Liver (tissue), 9 donors: ENCODE results near the gene NTN1. TPM values are rescaled to one million over a fixed set of nuclear protein-coding genes. Genes with fewer than 3 reads are reported as not detected.

ENCODE experiments used
- DNase-seq: peaks from one replicate; pipeline ENCODE4 v3.0.0-alpha.2; 2017; ENCODE audit warnings: low spot score
- H3K27ac ChIP-seq, 2 donors: one replicate each; pipeline ENCODE4 v1.7.0; 2013; ENCODE audit warnings: inconsistent platforms in 2 of 2, low read length in 2 of 2, control low read depth in 1 of 2, low read depth in 1 of 2, mild to moderate bottlenecking in 1 of 2
- H3K27me3 ChIP-seq, 4 donors: one replicate each; pipeline versions ENCODE4 v1.6.1 to v1.7.0; 2013; ENCODE audit warnings: low read length in 3 of 4, inconsistent platforms in 1 of 4, mild to moderate bottlenecking in 1 of 4, moderate library complexity in 1 of 4; ENCODE audit not compliant: control insufficient read depth in 4 of 4, insufficient read depth in 4 of 4
- H3K36me3 ChIP-seq, 4 donors: one replicate each; pipeline versions ENCODE4 v1.6.1 to v1.7.0; 2013; ENCODE audit warnings: low read length in 3 of 4, mild to moderate bottlenecking in 3 of 4, low read depth in 1 of 4, moderate library complexity in 1 of 4; ENCODE audit not compliant: control insufficient read depth in 4 of 4, insufficient read depth in 3 of 4
- H3K4me1 ChIP-seq, 4 donors: one replicate each; pipeline versions ENCODE4 v1.6.1 to v1.7.0; 2013; ENCODE audit warnings: low read length in 3 of 4, mild to moderate bottlenecking in 3 of 4, moderate library complexity in 1 of 4; ENCODE audit not compliant: control insufficient read depth in 4 of 4, insufficient read depth in 4 of 4
- H3K4me3 ChIP-seq, 3 donors: one replicate each; pipeline versions ENCODE4 v1.6.1 to v1.7.0; 2013; ENCODE audit warnings: low read length in 3 of 3, control low read depth in 1 of 3, low read depth in 1 of 3, mild to moderate bottlenecking in 1 of 3
- H3K9ac ChIP-seq, 2 donors: one replicate each; pipeline ENCODE4 v1.7.0; 2013; ENCODE audit warnings: low read length in 2 of 2, mild to moderate bottlenecking in 2 of 2, moderate library complexity in 2 of 2, control low read depth in 1 of 2, low read depth in 1 of 2
- H3K9me3 ChIP-seq, 4 donors: one replicate each; pipeline versions ENCODE4 v1.6.1 to v1.7.0; 2013; ENCODE audit warnings: low read length in 3 of 4; ENCODE audit not compliant: control insufficient read depth in 4 of 4
- EGR1 ChIP-seq, 2 donors: IDR thresholded peaks; 2 replicates each; pipeline ENCODE4 v1.6.1; 2016 to 2018; ENCODE audit warnings: antibody characterized with exemption in 2 of 2, low read depth in 2 of 2
- FOXA1 ChIP-seq: IDR thresholded peaks from 2 replicates; pipeline ENCODE4 v1.6.1; 2016; ENCODE audit warnings: antibody characterized with exemption
- FOXA2 ChIP-seq: IDR thresholded peaks from 2 replicates; pipeline ENCODE4 v1.6.1; 2016; ENCODE audit warnings: antibody characterized with exemption
- GABPA ChIP-seq, 2 donors: IDR thresholded peaks in 1 of 2; conservative IDR thresholded peaks in 1 of 2; 2 replicates each; pipeline ENCODE4 v1.6.1; 2016; ENCODE audit warnings: antibody characterized with exemption in 2 of 2, mild to moderate bottlenecking in 1 of 2, moderate library complexity in 1 of 2
- HNF4A ChIP-seq, 2 donors: conservative IDR thresholded peaks; 2 replicates each; pipeline ENCODE4 v1.6.1; 2016; ENCODE audit warnings: antibody characterized with exemption in 2 of 2, mild to moderate bottlenecking in 2 of 2
- HNF4G ChIP-seq: IDR thresholded peaks from 2 replicates; pipeline ENCODE4 v1.6.1; 2016; ENCODE audit warnings: antibody characterized with exemption
- JUND ChIP-seq, 2 donors: IDR thresholded peaks; 2 replicates each; pipeline ENCODE4 v1.6.1; 2016; ENCODE audit warnings: antibody characterized with exemption in 2 of 2
- MAX ChIP-seq: IDR thresholded peaks from 2 replicates; pipeline ENCODE4 v1.6.1; 2016; ENCODE audit warnings: antibody characterized with exemption
- NR2F2 ChIP-seq: IDR thresholded peaks from 2 replicates; pipeline ENCODE4 v1.6.1; 2016; ENCODE audit warnings: antibody characterized with exemption
- RAD21 ChIP-seq, 2 donors: IDR thresholded peaks; 2 replicates each; pipeline ENCODE4 v1.6.1; 2016; ENCODE audit warnings: antibody characterized with exemption in 2 of 2, mild to moderate bottlenecking in 2 of 2
- REST ChIP-seq: IDR thresholded peaks from 2 replicates; pipeline ENCODE4 v1.6.1; 2016; ENCODE audit warnings: antibody characterized with exemption, mild to moderate bottlenecking
- RXRA ChIP-seq, 2 donors: IDR thresholded peaks; 2 replicates each; pipeline ENCODE4 v1.6.1; 2017 to 2018; ENCODE audit warnings: antibody characterized with exemption in 2 of 2, mild to moderate bottlenecking in 1 of 2
- SP1 ChIP-seq: IDR thresholded peaks from 2 replicates; pipeline ENCODE4 v1.6.1; 2018; ENCODE audit warnings: antibody characterized with exemption, mild to moderate bottlenecking
- TAF1 ChIP-seq: conservative IDR thresholded peaks from 2 replicates; pipeline ENCODE4 v1.6.1; 2016; ENCODE audit warnings: antibody characterized with exemption, mild to moderate bottlenecking
- YY1 ChIP-seq: IDR thresholded peaks from 2 replicates; pipeline ENCODE4 v1.6.1; 2016; ENCODE audit warnings: antibody characterized with exemption, mild to moderate bottlenecking
- ZBTB33 ChIP-seq: IDR thresholded peaks from 2 replicates; pipeline ENCODE4 v1.6.1; 2016; ENCODE audit warnings: antibody characterized with exemption
- WGBS: extraction: QIAGEN DNeasy Blood & Tissue Kit; methylation state at CpG from one replicate; pipeline ENCODE4 v1.1.7; 2013; 5-methylcytosine and 5-hydroxymethylcytosine counted together
- polyA plus RNA-seq, 2 donors: library from polyadenylated mRNA; stranded (reverse) in 1 of 2; unstranded in 1 of 2; fragments of 200-250 nt in 1 of 2; fragments of >200 nt in 1 of 2; fragmentation: Nextera tagmentation in 1 of 2; extraction: Ambion mirVana in 1 of 2; gene quantifications; one replicate each; pipeline versions ENCODE4 v1.2.1 to v1.2.3, GENCODE V29; 2013 to 2015
- total RNA-seq, 2 donors: library from RNA; depleted of rRNA; stranded (reverse); fragments of >200 nt; gene quantifications; one replicate each; pipeline ENCODE4 v1.2.3, GENCODE V29; 2014
- TF ChIP-seq, protein P1 (sequence below): fragments of 150-350 bp; IDR thresholded peaks from 2 replicates; pipeline ENCODE4 v1.5.1; 2017; ENCODE audit warnings: improper control_type of control experiment, low read depth, low read length; ENCODE audit not compliant: missing input control
- TF ChIP-seq, protein P2 (sequence below): IDR thresholded peaks from 2 replicates; pipeline ENCODE4 v1.6.1; 2016; ENCODE audit warnings: antibody characterized with exemption
- donor health status: healthy.
- donor health status: healthy.
- donor health status: healthy.
- donor health status: healthy.
- donor health status: healthy.

NTN1 gene
- total and polyA plus RNA-seq, 4 donors: 0.14 to 8.7 (median 4.3) TPM

- 81% methylated on average over 4 of the region's 4 CpGs for WGBS
- H3K4me3 ChIP-seq: no peak overlapping the region
- no peak for DNase-seq
- TF ChIP-seq RAD21 (IDR thresholded peaks at IDR 0.05) (no peak), ZBTB33 (no peak), JUND (IDR thresholded peaks at IDR 0.05) (no peak), RXRA (IDR thresholded peaks at IDR 0.05) (no peak), MAX (no peak), FOXA2 (no peak), EGR1 (IDR thresholded peaks at IDR 0.05; ENCODE audit: low read depth in 2 of 2) (no peak), HNF4A (conservative IDR thresholded peaks at IDR 0.05) (no peak), GABPA (IDR thresholded peaks at IDR 0.05 in 1 of 2, conservative IDR thresholded peaks at IDR 0.05 in 1 of 2) (no peak), SP1 (no peak)
- TF ChIP-seq, protein P1, sequence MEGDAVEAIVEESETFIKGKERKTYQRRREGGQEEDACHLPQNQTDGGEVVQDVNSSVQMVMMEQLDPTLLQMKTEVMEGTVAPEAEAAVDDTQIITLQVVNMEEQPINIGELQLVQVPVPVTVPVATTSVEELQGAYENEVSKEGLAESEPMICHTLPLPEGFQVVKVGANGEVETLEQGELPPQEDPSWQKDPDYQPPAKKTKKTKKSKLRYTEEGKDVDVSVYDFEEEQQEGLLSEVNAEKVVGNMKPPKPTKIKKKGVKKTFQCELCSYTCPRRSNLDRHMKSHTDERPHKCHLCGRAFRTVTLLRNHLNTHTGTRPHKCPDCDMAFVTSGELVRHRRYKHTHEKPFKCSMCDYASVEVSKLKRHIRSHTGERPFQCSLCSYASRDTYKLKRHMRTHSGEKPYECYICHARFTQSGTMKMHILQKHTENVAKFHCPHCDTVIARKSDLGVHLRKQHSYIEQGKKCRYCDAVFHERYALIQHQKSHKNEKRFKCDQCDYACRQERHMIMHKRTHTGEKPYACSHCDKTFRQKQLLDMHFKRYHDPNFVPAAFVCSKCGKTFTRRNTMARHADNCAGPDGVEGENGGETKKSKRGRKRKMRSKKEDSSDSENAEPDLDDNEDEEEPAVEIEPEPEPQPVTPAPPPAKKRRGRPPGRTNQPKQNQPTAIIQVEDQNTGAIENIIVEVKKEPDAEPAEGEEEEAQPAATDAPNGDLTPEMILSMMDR: no peak
- TF ChIP-seq, protein P2, sequence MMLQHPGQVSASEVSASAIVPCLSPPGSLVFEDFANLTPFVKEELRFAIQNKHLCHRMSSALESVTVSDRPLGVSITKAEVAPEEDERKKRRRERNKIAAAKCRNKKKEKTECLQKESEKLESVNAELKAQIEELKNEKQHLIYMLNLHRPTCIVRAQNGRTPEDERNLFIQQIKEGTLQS: no peak
- H3K36me3 ChIP-seq: no peaks in the 10 kb centered on the region
- no peaks in the 10 kb centered on the region for H3K27me3 ChIP-seq
- no peak overlapping the region for H3K9ac ChIP-seq
- H3K9me3 ChIP-seq: no peaks in the 10 kb centered on the region
- no peak overlapping the region for H3K27ac ChIP-seq
- H3K4me1 ChIP-seq: peaks cover 3 to 15% (median 9%) of the 10 kb centered on the region in 4 donors
These were observed 86.2 kb downstream of the NTN1 start for GRCh38 chr17:9107527-9107926.

DNA sequence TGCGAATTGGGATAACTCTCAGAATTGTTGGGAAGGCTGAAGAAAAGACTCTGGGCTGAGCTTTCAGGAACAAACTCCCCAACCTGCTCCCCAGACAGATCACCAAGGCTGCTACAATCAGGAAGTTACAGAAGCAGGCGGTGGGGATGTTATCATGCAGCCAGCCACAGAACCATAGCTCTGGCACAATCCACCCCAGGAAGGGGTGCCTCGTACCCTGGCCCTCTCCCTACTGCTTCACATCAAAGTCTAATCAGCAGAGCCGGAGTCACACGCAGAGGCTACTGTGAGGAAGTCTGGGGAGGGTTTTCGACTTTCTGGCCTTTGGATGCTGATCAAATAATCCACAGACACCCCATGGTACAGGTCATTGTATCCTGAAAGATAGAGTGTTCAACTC lies 86.8 kb downstream of the NTN1 start:
- H3K27ac ChIP-seq: no peak overlapping the region
- H3K27me3 ChIP-seq: no peaks in the 10 kb centered on the region
- no peaks in the 10 kb centered on the region for H3K9me3 ChIP-seq
- H3K9ac ChIP-seq: no peak overlapping the region
- H3K4me3 ChIP-seq: no peak overlapping the region
- no peak for DNase-seq
- no peak for TF ChIP-seq YY1
- TF ChIP-seq MAX: no peak
- no peak for TF ChIP-seq GABPA (IDR thresholded peaks at IDR 0.05 in 1 of 2, conservative IDR thresholded peaks at IDR 0.05 in 1 of 2)
- TF ChIP-seq EGR1 (IDR thresholded peaks at IDR 0.05; ENCODE audit: low read depth in 2 of 2): no peak
- no peak for TF ChIP-seq TAF1
- no peak for TF ChIP-seq HNF4A (conservative IDR thresholded peaks at IDR 0.05)
- no peak for TF ChIP-seq RAD21 (IDR thresholded peaks at IDR 0.05)
- TF ChIP-seq REST: no peak
- no peak for TF ChIP-seq NR2F2
- no peak for TF ChIP-seq FOXA1
- no peak for TF ChIP-seq HNF4G
- TF ChIP-seq SP1: no peak
- peaks cover 3 to 15% (median 9%) of the 10 kb centered on the region in 4 donors for H3K4me1 ChIP-seq
- 76% methylated on average over 6 of the region's 6 CpGs for WGBS
- H3K36me3 ChIP-seq: no peaks in the 10 kb centered on the region
